ENCODE results near the gene ZNF805. TPM values are rescaled to one million over a fixed set of nuclear protein-coding genes. Genes with fewer than 3 reads are reported as not detected.

The ZNF805 gene
- total and polyA plus RNA-seq, 2 donors from 2014 or later = 0.82 to 17.3 TPM

- Histone ChIP-seq H3K9me3 (ENCODE audit: control insufficient read depth in 2 of 3, insufficient read depth in 1 of 3, low read length in 3 of 3) (no peaks in the 10 kb centered on the region), H3K36me3 (ENCODE audit: control insufficient read depth in 2 of 3, insufficient read depth in 3 of 3, low read length in 3 of 3) (peaks cover 0 to 2% (median 0%) of the 10 kb centered on the region in 3 donors), H3K27ac (ENCODE audit: low read depth in 2 of 2, low read length in 2 of 2) (no peak overlapping the region), H3K27me3 (ENCODE audit: control insufficient read depth, insufficient read depth, low read length) (no peaks in the 10 kb centered on the region), H3K4me3 (ENCODE audit: low read length in 3 of 3) (no peak overlapping the region), H3K4me1 (ENCODE audit: control insufficient read depth in 2 of 3, insufficient read depth in 2 of 3, low read depth in 1 of 3, low read length in 3 of 3) (peaks cover 0 to 2% (median 0%) of the 10 kb centered on the region in 3 donors), H3K9ac (ENCODE audit: low read length in 3 of 3) (no peak overlapping the region)
- no peak for FAIRE-seq
- intact Hi-C loops (cut with DNase I) = no loop called here
- no peak for TF ChIP-seq CTCF (IDR thresholded peaks at IDR 0.05; ENCODE audit: borderline replicate concordance, extremely low read depth, insufficient read depth)
- no peak for DNase-seq
These were observed 61.6 kb downstream of the ZNF805 start for GRCh38 chr19:57302020-57302465.

GRCh38 chr19:57302727-57303401 lies 62.4 kb downstream of the ZNF805 start:
- intact Hi-C loops (cut with DNase I) = no loop called here
- no peak overlapping the region for H3K9ac ChIP-seq (ENCODE audit: low read length in 3 of 3)
- H3K9me3 ChIP-seq (ENCODE audit: control insufficient read depth in 2 of 3, insufficient read depth in 1 of 3, low read length in 3 of 3) = no peaks in the 10 kb centered on the region
- H3K27ac ChIP-seq (ENCODE audit: low read depth in 2 of 2, low read length in 2 of 2) = no peak overlapping the region
- peaks cover 0 to 2% (median 0%) of the 10 kb centered on the region in 3 donors for H3K4me1 ChIP-seq (ENCODE audit: control insufficient read depth in 2 of 3, insufficient read depth in 2 of 3, low read depth in 1 of 3, low read length in 3 of 3)
- H3K4me3 ChIP-seq (ENCODE audit: low read length in 3 of 3) = no peak overlapping the region
- no peaks in the 10 kb centered on the region for H3K27me3 ChIP-seq (ENCODE audit: control insufficient read depth, insufficient read depth, low read length)
- H3K36me3 ChIP-seq (ENCODE audit: control insufficient read depth in 2 of 3, insufficient read depth in 3 of 3, low read length in 3 of 3) = peaks cover 0 to 2% (median 0%) of the 10 kb centered on the region in 3 donors
- FAIRE-seq (no peak), DNase-seq (no peak)
- no peak for TF ChIP-seq CTCF (IDR thresholded peaks at IDR 0.05; ENCODE audit: borderline replicate concordance, extremely low read depth, insufficient read depth)

Other genes starting within 250 kb of the ZNF805 start
- not detected for gene USP29, start 120.6 kb upstream of the ZNF805 start, total RNA-seq
- not detected for gene USP29, start 120.6 kb upstream of the ZNF805 start, polyA plus RNA-seq (ENCODE audit: insufficient read depth, low read depth, low replicate concordance)
- not detected for gene ZIM3, start 95.4 kb upstream of the ZNF805 start, total RNA-seq
- gene ZIM3, start 95.4 kb upstream of the ZNF805 start, polyA plus RNA-seq (ENCODE audit: insufficient read depth, low read depth, low replicate concordance) = not detected
- gene DUXA, start 73.1 kb upstream of the ZNF805 start, total RNA-seq = not detected
- gene DUXA, start 73.1 kb upstream of the ZNF805 start, polyA plus RNA-seq (ENCODE audit: insufficient read depth, low read depth, low replicate concordance) = not detected
- gene ZNF264, start 49.1 kb upstream of the ZNF805 start, total RNA-seq = 52.3 TPM
- 4.0 TPM for gene ZNF264, start 49.1 kb upstream of the ZNF805 start, polyA plus RNA-seq (ENCODE audit: insufficient read depth, low read depth, low replicate concordance)
- gene AURKC, start 9.6 kb upstream of the ZNF805 start, total RNA-seq = 1.0 TPM
- gene AURKC, start 9.6 kb upstream of the ZNF805 start, polyA plus RNA-seq (ENCODE audit: insufficient read depth, low read depth, low replicate concordance) = 0.92 TPM
- gene ZNF460, start 39.9 kb downstream of the ZNF805 start, total RNA-seq = 81.3 TPM
- gene ZNF460, start 39.9 kb downstream of the ZNF805 start, polyA plus RNA-seq (ENCODE audit: insufficient read depth, low read depth, low replicate concordance) = 0.62 TPM
- 10.2 TPM for gene ZNF543, start 79.8 kb downstream of the ZNF805 start, total RNA-seq
- gene ZNF543, start 79.8 kb downstream of the ZNF805 start, polyA plus RNA-seq (ENCODE audit: insufficient read depth, low read depth, low replicate concordance) = 1.3 TPM
- 13.8 TPM for gene ZNF304, start 110.6 kb downstream of the ZNF805 start, total RNA-seq
- gene ZNF304, start 110.6 kb downstream of the ZNF805 start, polyA plus RNA-seq (ENCODE audit: insufficient read depth, low read depth, low replicate concordance) = 3.3 TPM
- gene TRAPPC2B, start 122.9 kb downstream of the ZNF805 start, total RNA-seq = 9.4 TPM
- 22.0 TPM for gene TRAPPC2B, start 122.9 kb downstream of the ZNF805 start, polyA plus RNA-seq (ENCODE audit: insufficient read depth, low read depth, low replicate concordance)
- gene ZNF547, start 122.9 kb downstream of the ZNF805 start, total RNA-seq = 4.1 TPM
- gene ZNF547, start 122.9 kb downstream of the ZNF805 start, polyA plus RNA-seq (ENCODE audit: insufficient read depth, low read depth, low replicate concordance) = 1.3 TPM
- gene ZNF548, start 149.2 kb downstream of the ZNF805 start, total RNA-seq = 26.1 TPM
- 4.7 TPM for gene ZNF548, start 149.2 kb downstream of the ZNF805 start, polyA plus RNA-seq (ENCODE audit: insufficient read depth, low read depth, low replicate concordance)
- 17.7 TPM for gene ZNF17, start 170.5 kb downstream of the ZNF805 start, total RNA-seq
- gene ZNF17, start 170.5 kb downstream of the ZNF805 start, polyA plus RNA-seq (ENCODE audit: insufficient read depth, low read depth, low replicate concordance) = 3.6 TPM
- 14.2 TPM for gene ZNF749, start 194.7 kb downstream of the ZNF805 start, total RNA-seq
- 9.9 TPM for gene ZNF749, start 194.7 kb downstream of the ZNF805 start, polyA plus RNA-seq (ENCODE audit: insufficient read depth, low read depth, low replicate concordance)
- 1.7 TPM for gene VN1R1, start 216.5 kb downstream of the ZNF805 start, total RNA-seq
- 0.41 TPM for gene VN1R1, start 216.5 kb downstream of the ZNF805 start, polyA plus RNA-seq (ENCODE audit: insufficient read depth, low read depth, low replicate concordance)
- 20.0 TPM for gene ZNF772, start 236.9 kb downstream of the ZNF805 start, total RNA-seq
- gene ZNF772, start 236.9 kb downstream of the ZNF805 start, polyA plus RNA-seq (ENCODE audit: insufficient read depth, low read depth, low replicate concordance) = 3.1 TPM
- 15.4 TPM for gene ZNF419, start 247.1 kb downstream of the ZNF805 start, total RNA-seq
- gene ZNF419, start 247.1 kb downstream of the ZNF805 start, polyA plus RNA-seq (ENCODE audit: insufficient read depth, low read depth, low replicate concordance) = 5.7 TPM

Measured in kidney (tissue), 14 donors.